Neural cell (in vitro differentiated cells): ENCODE results near the gene PALMD. TPM values are rescaled to one million over a fixed set of nuclear protein-coding genes. Genes with fewer than 3 reads are reported as not detected.

Experiments used
- H2AFZ ChIP-seq: fragments of 200-600, 300-800 bp; sonication (generic), shearing (Covaris generic); 2 replicates; pipeline ENCODE4 v1.6.0; 2014; ENCODE audit warnings: low read depth, mild to moderate bottlenecking, antibody characterized with exemption, low read length, moderate library complexity
- H3F3A ChIP-seq: fragments of 200-600 bp; shearing (Covaris generic); 2 replicates; pipeline ENCODE4 v1.6.1; 2016; ENCODE audit warnings: mild to moderate bottlenecking, moderate library complexity, mixed read lengths, antibody characterized with exemption, low read length; ENCODE audit not compliant: insufficient read depth, poor library complexity, severe bottlenecking
- H3K27ac ChIP-seq: fragments of 200-600, 300-800 bp; sonication (generic), shearing (Covaris generic); 2 replicates; pipeline ENCODE4 v1.5.1; 2014; ENCODE audit warnings: mild to moderate bottlenecking, low read length, moderate library complexity
- H3K27me3 ChIP-seq: fragments of 300-800, 200-600 bp; sonication (generic), shearing (Covaris generic); 2 replicates; pipeline ENCODE4 v1.6.0; 2014; ENCODE audit warnings: mild to moderate bottlenecking, low read depth, low read length, moderate library complexity; ENCODE audit not compliant: insufficient read depth
- H3K36me3 ChIP-seq: fragments of 300-800, 200-600 bp; sonication (generic), shearing (Covaris generic); 2 replicates; pipeline ENCODE4 v1.5.1; 2014; ENCODE audit warnings: mild to moderate bottlenecking, antibody characterized with exemption, low read length, moderate library complexity; ENCODE audit not compliant: insufficient read depth
- H3K4me2 ChIP-seq: fragments of 300-800, 200-600 bp; sonication (generic), shearing (Covaris generic); 2 replicates; pipeline ENCODE4 v1.6.0; 2014; ENCODE audit warnings: mild to moderate bottlenecking, low read length
- H3K4me3 ChIP-seq: fragments of 300-800, 200-600 bp; sonication (generic), shearing (Covaris generic); 2 replicates; pipeline ENCODE4 v1.5.1; 2014; ENCODE audit warnings: mild to moderate bottlenecking, low read length, moderate library complexity
- H3K79me2 ChIP-seq: fragments of 200-600 bp; shearing (Covaris generic); replicated peaks from 2 replicates; pipeline ENCODE4 v1.6.0; 2014; ENCODE audit warnings: mild to moderate bottlenecking, low read length, moderate library complexity; ENCODE audit not compliant: insufficient read depth
- H3K9ac ChIP-seq: fragments of 300-800, 200-600 bp; sonication (generic), shearing (Covaris generic); 2 replicates; pipeline ENCODE4 v1.6.1; 2016; ENCODE audit warnings: mild to moderate bottlenecking, low read length, mixed read lengths
- H3K9me2 ChIP-seq: fragments of 200-600 bp; shearing (Covaris generic); 2 replicates; pipeline ENCODE4 v1.6.1; 2016; ENCODE audit warnings: mild to moderate bottlenecking, low read length, mixed read lengths; ENCODE audit not compliant: insufficient read depth
- H3K9me3 ChIP-seq: fragments of 200-600, 300-800 bp; sonication (generic), shearing (Covaris generic); 2 replicates; pipeline ENCODE4 v1.6.1; 2016; ENCODE audit warnings: mild to moderate bottlenecking, mixed run types, low read length, moderate library complexity, mixed read lengths
- H4K20me1 ChIP-seq: fragments of 200-600 bp; shearing (Covaris generic); 2 replicates; pipeline ENCODE4 v1.6.1; 2016; ENCODE audit warnings: mild to moderate bottlenecking, mixed run types; ENCODE audit not compliant: insufficient read depth
- EP300 ChIP-seq: fragments of 450-650 bp; conservative IDR thresholded peaks from 2 replicates; pipeline ENCODE4 v1.6.1; 2014; ENCODE audit warnings: antibody characterized with exemption, mild to moderate bottlenecking, moderate library complexity; ENCODE audit not compliant: poor library complexity, severe bottlenecking
- EZH2 ChIP-seq: fragments of 200-600, 300-800 bp; shearing (Covaris generic), sonication (generic); IDR thresholded peaks from 2 replicates; pipeline ENCODE4 v1.6.1; 2014; ENCODE audit warnings: antibody characterized with exemption, low read length, borderline replicate concordance, mild to moderate bottlenecking; ENCODE audit not compliant: insufficient read depth, poor library complexity, severe bottlenecking
- MXI1 ChIP-seq: fragments of 450-650 bp; conservative IDR thresholded peaks from 2 replicates; pipeline ENCODE4 v1.6.1; 2014; ENCODE audit warnings: antibody characterized with exemption, mild to moderate bottlenecking; ENCODE audit not compliant: poor library complexity, severe bottlenecking
- POLR2AphosphoS5 ChIP-seq: IDR thresholded peaks from 2 replicates; pipeline ENCODE4 v1.6.1; 2012
- RAD21 ChIP-seq: fragments of 450-650 bp; conservative IDR thresholded peaks from 2 replicates; pipeline ENCODE4 v1.6.1; 2014; ENCODE audit warnings: antibody characterized with exemption, mild to moderate bottlenecking, moderate library complexity
- SMC3 ChIP-seq: fragments of 450-650 bp; conservative IDR thresholded peaks from 2 replicates; pipeline ENCODE4 v1.6.1; 2014; ENCODE audit warnings: antibody characterized with exemption, mild to moderate bottlenecking, moderate library complexity; ENCODE audit not compliant: poor library complexity
- TAF1 ChIP-seq: IDR thresholded peaks from 2 replicates; pipeline ENCODE4 v1.6.1; 2012; ENCODE audit warnings: low read depth
- polyA plus RNA-seq: library from polyadenylated mRNA; depleted of rRNA; stranded (reverse); fragments of >200 nt; gene quantifications from 2 replicates; pipeline ENCODE4 v1.2.3, GENCODE V29; 2014
- TF ChIP-seq, protein P1 (sequence below): fragments of 450-650 bp; IDR thresholded peaks from 2 replicates; pipeline ENCODE4 v1.5.1; 2014; ENCODE audit warnings: antibody characterized with exemption, mild to moderate bottlenecking, moderate library complexity; ENCODE audit not compliant: poor library complexity, severe bottlenecking
- TF ChIP-seq, protein P2 (sequence below): IDR thresholded peaks from 2 replicates; pipeline ENCODE4 v1.6.1; 2012; ENCODE audit warnings: borderline replicate concordance

PALMD gene
- polyA plus RNA-seq, 1 donor from 2014 or later = 19.4 TPM

DNA sequence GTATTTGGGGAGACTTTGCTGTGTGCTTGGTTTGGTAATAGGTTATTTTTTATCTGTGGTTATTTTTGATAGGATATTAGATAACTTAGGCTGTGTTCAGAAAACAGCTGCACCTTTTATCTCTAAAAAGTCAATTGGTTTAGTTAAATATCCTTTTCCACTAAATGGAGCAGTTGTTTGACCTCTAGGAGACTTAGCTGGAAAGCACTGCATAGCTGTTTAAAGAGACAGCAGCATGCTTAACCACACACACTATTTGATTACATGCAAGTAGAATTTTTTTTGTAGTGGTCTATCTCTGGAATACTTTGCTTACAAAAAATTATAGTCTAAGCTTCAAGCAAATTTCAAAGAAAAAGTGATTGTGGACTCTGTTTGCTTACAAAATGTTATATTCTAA is 6.5 kb upstream of the PALMD start:
- TF ChIP-seq EP300 (no peak), SMC3 (no peak), RAD21 (no peak), MXI1 (no peak), POLR2AphosphoS5 (no peak), TAF1 (no peak)
- TF ChIP-seq, protein P1, sequence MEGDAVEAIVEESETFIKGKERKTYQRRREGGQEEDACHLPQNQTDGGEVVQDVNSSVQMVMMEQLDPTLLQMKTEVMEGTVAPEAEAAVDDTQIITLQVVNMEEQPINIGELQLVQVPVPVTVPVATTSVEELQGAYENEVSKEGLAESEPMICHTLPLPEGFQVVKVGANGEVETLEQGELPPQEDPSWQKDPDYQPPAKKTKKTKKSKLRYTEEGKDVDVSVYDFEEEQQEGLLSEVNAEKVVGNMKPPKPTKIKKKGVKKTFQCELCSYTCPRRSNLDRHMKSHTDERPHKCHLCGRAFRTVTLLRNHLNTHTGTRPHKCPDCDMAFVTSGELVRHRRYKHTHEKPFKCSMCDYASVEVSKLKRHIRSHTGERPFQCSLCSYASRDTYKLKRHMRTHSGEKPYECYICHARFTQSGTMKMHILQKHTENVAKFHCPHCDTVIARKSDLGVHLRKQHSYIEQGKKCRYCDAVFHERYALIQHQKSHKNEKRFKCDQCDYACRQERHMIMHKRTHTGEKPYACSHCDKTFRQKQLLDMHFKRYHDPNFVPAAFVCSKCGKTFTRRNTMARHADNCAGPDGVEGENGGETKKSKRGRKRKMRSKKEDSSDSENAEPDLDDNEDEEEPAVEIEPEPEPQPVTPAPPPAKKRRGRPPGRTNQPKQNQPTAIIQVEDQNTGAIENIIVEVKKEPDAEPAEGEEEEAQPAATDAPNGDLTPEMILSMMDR = no peak
- TF ChIP-seq, protein P2, sequence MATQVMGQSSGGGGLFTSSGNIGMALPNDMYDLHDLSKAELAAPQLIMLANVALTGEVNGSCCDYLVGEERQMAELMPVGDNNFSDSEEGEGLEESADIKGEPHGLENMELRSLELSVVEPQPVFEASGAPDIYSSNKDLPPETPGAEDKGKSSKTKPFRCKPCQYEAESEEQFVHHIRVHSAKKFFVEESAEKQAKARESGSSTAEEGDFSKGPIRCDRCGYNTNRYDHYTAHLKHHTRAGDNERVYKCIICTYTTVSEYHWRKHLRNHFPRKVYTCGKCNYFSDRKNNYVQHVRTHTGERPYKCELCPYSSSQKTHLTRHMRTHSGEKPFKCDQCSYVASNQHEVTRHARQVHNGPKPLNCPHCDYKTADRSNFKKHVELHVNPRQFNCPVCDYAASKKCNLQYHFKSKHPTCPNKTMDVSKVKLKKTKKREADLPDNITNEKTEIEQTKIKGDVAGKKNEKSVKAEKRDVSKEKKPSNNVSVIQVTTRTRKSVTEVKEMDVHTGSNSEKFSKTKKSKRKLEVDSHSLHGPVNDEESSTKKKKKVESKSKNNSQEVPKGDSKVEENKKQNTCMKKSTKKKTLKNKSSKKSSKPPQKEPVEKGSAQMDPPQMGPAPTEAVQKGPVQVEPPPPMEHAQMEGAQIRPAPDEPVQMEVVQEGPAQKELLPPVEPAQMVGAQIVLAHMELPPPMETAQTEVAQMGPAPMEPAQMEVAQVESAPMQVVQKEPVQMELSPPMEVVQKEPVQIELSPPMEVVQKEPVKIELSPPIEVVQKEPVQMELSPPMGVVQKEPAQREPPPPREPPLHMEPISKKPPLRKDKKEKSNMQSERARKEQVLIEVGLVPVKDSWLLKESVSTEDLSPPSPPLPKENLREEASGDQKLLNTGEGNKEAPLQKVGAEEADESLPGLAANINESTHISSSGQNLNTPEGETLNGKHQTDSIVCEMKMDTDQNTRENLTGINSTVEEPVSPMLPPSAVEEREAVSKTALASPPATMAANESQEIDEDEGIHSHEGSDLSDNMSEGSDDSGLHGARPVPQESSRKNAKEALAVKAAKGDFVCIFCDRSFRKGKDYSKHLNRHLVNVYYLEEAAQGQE = no peak
- no peak overlapping the region for H3K4me3 ChIP-seq
- H3K4me2 ChIP-seq = no peak overlapping the region
- H4K20me1 ChIP-seq = no peaks in the 10 kb centered on the region
- H3K9me2 ChIP-seq = no peaks in the 10 kb centered on the region
- no peak overlapping the region for H3K9ac ChIP-seq
- H3K27me3 ChIP-seq = no peaks in the 10 kb centered on the region
- H3K27ac ChIP-seq = no peak overlapping the region
- no peaks in the 10 kb centered on the region for H3K79me2 ChIP-seq
- no peaks in the 10 kb centered on the region for H3F3A ChIP-seq
- H3K9me3 ChIP-seq = no peaks in the 10 kb centered on the region
- H3K36me3 ChIP-seq = no peaks in the 10 kb centered on the region
- no peak overlapping the region for H2AFZ ChIP-seq

DNA sequence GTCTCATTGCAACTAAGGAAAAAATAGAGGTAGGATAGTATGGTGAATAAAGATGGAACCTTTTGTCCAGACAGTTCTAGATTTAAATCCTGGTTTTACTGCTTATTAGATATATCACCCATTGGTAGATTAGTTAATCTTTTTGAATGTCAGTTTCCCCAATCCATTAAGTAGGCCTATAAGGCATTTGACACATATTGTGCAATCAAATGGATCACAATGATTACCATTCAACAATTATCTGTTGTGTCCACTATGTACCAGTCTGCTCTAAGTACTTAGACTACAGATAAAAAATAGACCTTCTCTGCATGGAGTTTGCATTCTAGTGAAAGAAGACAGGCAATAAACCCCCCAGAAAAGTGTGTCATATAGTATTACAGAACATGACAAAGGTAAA is 6.0 kb upstream of the PALMD start:
- Histone ChIP-seq H3K27ac (no peak overlapping the region), H4K20me1 (no peaks in the 10 kb centered on the region), H3K36me3 (no peaks in the 10 kb centered on the region), H3K4me3 (no peak overlapping the region), H2AFZ (no peak overlapping the region), H3F3A (no peaks in the 10 kb centered on the region), H3K79me2 (no peaks in the 10 kb centered on the region), H3K4me2 (no peak overlapping the region), H3K9me3 (no peaks in the 10 kb centered on the region), H3K9me2 (no peaks in the 10 kb centered on the region), H3K27me3 (no peaks in the 10 kb centered on the region), H3K9ac (no peak overlapping the region)
- TF ChIP-seq TAF1 = no peak

DNA sequence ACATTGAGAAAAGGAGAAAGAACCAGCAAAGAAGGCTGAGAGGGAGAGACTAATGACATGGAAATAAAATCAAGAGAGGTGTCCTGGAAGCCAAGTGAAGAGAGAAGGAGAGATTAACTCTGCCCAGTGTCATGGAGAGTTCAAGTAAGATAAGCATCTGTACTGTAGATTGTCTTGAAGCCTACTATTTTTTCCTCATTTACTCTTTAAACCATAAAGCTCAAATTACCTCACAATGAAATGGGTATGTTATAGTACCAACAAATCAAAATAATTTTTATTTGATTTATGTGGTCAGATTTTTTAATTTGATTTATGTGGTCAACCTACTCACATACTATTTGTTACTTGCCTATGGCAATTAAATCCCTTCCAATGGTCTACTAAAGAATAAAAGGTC is 5.2 kb upstream of the PALMD start:
- Histone ChIP-seq H3K4me2 (no peak overlapping the region), H3K79me2 (no peaks in the 10 kb centered on the region), H3K27ac (no peak overlapping the region), H3K9ac (no peak overlapping the region), H3K9me3 (no peaks in the 10 kb centered on the region), H3F3A (peaks cover 3% of the 10 kb centered on the region), H3K4me3 (no peak overlapping the region), H3K27me3 (no peaks in the 10 kb centered on the region), H3K9me2 (no peaks in the 10 kb centered on the region), H4K20me1 (no peaks in the 10 kb centered on the region), H2AFZ (no peak overlapping the region), H3K36me3 (no peaks in the 10 kb centered on the region)
- no peak for TF ChIP-seq EZH2
- no peak for TF ChIP-seq RAD21
- TF ChIP-seq, protein P2 = no peak
- TF ChIP-seq, protein P1 = no peak
- no peak for TF ChIP-seq MXI1
- TF ChIP-seq TAF1 = no peak
- TF ChIP-seq SMC3 = no peak
- TF ChIP-seq POLR2AphosphoS5 = no peak
- no peak for TF ChIP-seq EP300
